Retinal pigment epithelial cell (primary cell): ENCODE data around the gene PTGS1.

Experiments
- DNase-seq: peaks from one replicate; pipeline ENCODE4 v3.0.0-alpha.2; 2010; ENCODE audit warnings: low read depth
- H3K4me3 ChIP-seq: 2 replicates; pipeline ENCODE4 v1.5.1; 2011; ENCODE audit warnings: mild to moderate bottlenecking, low read length, control low read depth, moderate library complexity
- TF ChIP-seq, protein P1 (sequence below): conservative IDR thresholded peaks from 2 replicates; pipeline ENCODE4 v1.5.1; 2011; ENCODE audit warnings: low read depth, low read length, control low read depth, inconsistent platforms

Gene PTGS1

DNA sequence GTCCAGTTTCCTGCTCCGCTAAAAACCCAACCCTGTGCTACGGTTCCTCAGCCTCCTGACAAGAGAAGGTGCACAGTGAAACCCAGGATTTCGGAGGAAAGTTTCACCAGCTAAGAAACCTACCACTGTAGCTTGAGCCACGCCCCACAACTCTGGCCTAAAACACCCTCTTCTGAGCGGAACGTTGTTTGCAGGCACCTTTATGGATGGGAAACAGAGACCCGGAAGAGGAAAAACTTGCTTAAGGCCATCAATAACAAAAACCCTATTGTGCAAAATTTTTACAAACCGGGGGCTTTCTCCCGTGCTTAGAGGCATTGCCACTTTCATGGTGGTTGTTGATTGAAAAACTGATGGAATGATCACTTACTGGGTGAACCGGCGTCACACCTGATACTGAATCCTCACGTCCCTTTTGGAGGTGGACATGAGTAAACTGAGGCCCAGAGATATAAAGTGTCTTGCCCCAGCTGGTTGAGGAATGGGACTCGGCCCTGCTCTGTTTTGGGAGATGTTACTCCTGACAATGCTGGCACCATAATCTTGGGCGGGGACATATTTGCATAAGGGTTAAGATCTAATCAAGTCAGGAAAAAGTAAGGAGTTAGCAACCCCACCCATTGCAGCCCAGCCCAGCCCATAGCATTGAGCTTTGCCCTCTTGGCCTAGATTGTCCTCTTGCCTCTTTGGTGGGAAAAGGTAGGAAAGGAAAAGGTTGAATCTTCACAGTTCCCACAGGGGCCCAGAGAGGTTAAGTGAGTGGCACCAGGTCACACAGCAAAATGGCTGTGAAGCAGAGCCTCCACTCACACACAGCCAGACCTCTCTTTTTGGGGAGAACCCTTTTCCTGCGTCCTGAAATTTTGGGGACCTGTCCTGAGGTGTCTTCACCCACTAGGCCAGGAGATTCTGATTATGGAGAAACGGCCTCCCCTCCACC, 23.2 kb upstream of the PTGS1 start:
- no peak for DNase-seq
- peak overlapping the region; percentile 55 for H3K4me3 ChIP-seq

GRCh38 chr9:122348288-122348777, 22.5 kb upstream of the PTGS1 start:
- H3K4me3 ChIP-seq: no peak overlapping the region
- TF ChIP-seq, protein P1, sequence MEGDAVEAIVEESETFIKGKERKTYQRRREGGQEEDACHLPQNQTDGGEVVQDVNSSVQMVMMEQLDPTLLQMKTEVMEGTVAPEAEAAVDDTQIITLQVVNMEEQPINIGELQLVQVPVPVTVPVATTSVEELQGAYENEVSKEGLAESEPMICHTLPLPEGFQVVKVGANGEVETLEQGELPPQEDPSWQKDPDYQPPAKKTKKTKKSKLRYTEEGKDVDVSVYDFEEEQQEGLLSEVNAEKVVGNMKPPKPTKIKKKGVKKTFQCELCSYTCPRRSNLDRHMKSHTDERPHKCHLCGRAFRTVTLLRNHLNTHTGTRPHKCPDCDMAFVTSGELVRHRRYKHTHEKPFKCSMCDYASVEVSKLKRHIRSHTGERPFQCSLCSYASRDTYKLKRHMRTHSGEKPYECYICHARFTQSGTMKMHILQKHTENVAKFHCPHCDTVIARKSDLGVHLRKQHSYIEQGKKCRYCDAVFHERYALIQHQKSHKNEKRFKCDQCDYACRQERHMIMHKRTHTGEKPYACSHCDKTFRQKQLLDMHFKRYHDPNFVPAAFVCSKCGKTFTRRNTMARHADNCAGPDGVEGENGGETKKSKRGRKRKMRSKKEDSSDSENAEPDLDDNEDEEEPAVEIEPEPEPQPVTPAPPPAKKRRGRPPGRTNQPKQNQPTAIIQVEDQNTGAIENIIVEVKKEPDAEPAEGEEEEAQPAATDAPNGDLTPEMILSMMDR: no peak
- DNase-seq: no peak

More for the DNA sequence above, 23.2 kb upstream of the PTGS1 start:
- TF ChIP-seq, protein P1: no peak

GRCh38 chr9:122348791-122349190, 22.0 kb upstream of the PTGS1 start:
- H3K4me3 ChIP-seq: no peak overlapping the region
- TF ChIP-seq, protein P1: no peak
- no peak for DNase-seq

GRCh38 chr9:122349201-122349600, 21.6 kb upstream of the PTGS1 start:
- H3K4me3 ChIP-seq: no peak overlapping the region
- no peak for DNase-seq
- TF ChIP-seq, protein P1: no peak

DNA sequence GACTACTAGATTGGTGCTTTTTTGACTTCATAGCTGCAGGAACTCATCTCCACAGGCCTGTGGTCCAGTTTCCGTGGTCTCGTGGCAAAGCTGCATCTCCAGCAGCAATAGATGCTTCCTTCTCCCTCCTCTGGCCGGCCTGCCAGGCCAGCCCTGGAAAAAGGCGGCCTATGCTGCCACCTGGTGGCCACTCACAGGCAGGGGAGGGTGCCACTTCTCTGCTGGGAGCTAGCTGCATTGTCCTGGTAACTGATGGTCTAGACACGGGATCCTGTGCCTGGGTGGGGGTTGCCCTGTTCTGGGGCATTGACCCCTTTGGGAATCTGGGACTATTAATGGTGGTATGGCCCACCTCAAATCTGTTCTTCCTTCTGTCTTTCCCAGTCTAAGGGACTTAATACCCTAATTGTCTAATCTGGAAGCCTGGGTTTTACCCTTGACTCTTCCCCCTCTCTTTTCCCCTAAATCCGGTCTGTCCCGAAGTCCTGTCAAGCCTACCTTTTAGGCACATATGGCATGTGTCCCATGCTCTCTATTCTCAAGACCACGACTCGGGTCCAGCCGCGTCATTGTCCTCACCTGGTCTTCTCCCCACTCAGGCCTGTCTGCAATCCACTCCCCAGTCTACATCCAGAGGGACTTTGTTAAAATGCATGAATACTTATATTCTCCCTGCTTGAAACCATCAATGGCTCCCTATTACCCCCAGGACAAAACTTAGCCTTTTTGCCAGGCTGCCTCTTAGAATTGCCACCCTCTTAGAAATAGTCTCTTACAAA, 20.1 kb upstream of the PTGS1 start:
- no peak for DNase-seq
- TF ChIP-seq, protein P1: peak; percentile 96
- H3K4me3 ChIP-seq: no peak overlapping the region

DNA sequence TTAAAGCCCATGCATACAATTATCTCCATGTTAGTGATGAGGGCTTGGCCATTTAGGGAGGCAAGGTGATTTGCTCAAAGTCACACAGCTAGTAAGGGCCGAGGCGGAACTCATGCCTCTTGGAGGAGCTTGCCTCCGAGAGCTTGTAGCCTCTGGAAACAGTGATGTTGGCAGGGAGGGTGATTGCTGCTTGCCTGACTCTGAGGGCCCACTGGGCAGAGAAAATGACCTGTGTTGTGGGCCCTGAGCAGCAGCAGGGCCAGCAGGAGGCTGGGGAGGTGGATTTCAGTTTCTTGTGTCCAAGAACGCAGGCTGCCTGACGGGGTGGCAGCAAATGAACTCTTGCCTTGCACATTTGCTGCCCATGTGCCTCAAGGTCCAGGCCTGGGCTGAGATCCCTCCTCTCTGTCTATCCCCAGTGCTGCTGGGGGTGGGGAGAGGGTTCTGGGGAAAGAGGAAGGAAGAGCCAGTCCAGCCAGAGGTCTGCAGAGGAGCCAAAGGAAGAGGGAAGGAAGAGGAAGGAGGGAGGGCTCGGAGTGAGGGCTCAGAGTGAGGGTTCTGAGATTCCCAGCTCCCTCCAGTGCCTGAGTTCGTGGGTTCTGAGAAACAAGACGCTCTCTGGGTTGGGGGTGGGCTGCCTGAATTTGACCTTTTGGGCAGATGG, 16.2 kb upstream of the PTGS1 start:
- H3K4me3 ChIP-seq: no peak overlapping the region
- DNase-seq: no peak
- TF ChIP-seq, protein P1: no peak
